Upper lobe of left lung (tissue), 6 donors: Measurements from ENCODE around the gene POLD1. TPM values are rescaled to one million over a fixed set of nuclear protein-coding genes. Genes with fewer than 3 reads are reported as not detected.

Experiments used
- ATAC-seq, 2 donors: fragments of 200-7000 bp; cut with Tn5 transposase; one replicate each; pipeline ENCODE4 v1.9.1; 2022; ENCODE audit warnings: mild to moderate bottlenecking in 2 of 2, moderate library complexity in 2 of 2; ENCODE audit not compliant: low FRiP score in 2 of 2
- DNase-seq, 2 donors: peaks; one replicate each; pipeline ENCODE4 v3.0.0-alpha.2; 2019 to 2020
- H3K27ac ChIP-seq, 4 donors: fragments of 200-600 bp; sonication (generic); one replicate each; pipeline ENCODE4 v1.5.1; 2016 to 2019
- H3K27me3 ChIP-seq, 4 donors: fragments of 200-600 bp; sonication (generic); one replicate each; pipeline ENCODE4 v1.5.1; 2017 to 2019
- H3K36me3 ChIP-seq, 4 donors: fragments of 200-600 bp; sonication (generic); one replicate each; pipeline ENCODE4 v1.5.1; 2016 to 2019
- H3K4me1 ChIP-seq, 4 donors: fragments of 200-600 bp; sonication (generic); one replicate each; pipeline ENCODE4 v1.5.1; 2018 to 2019
- H3K4me3 ChIP-seq, 4 donors: fragments of 200-600 bp; sonication (generic); one replicate each; pipeline ENCODE4 v1.5.1; 2017 to 2019; ENCODE audit warnings: mild to moderate bottlenecking in 2 of 4, moderate library complexity in 1 of 4
- H3K9me3 ChIP-seq, 4 donors: fragments of 200-600 bp; sonication (generic); one replicate each; pipeline ENCODE4 v1.5.1; 2018 to 2019
- EP300 ChIP-seq, 4 donors: sonication (generic); formaldehyde crosslinking; IDR thresholded peaks; one replicate each; pipeline ENCODE4 v1.5.1; 2017; ENCODE audit warnings: antibody characterized with exemption in 4 of 4, control low read depth in 2 of 4
- POLR2A ChIP-seq, 4 donors: fragments of 450-650 bp; IDR thresholded peaks; one replicate each; pipeline ENCODE4 v1.5.1; 2016 to 2017; ENCODE audit warnings: antibody characterized with exemption in 4 of 4, mild to moderate bottlenecking in 2 of 4
- POLR2AphosphoS5 ChIP-seq, 2 donors: sonication (generic); formaldehyde crosslinking; IDR thresholded peaks; one replicate each; pipeline ENCODE4 v1.5.1; 2017; ENCODE audit warnings: antibody characterized with exemption in 2 of 2
- WGBS, 2 donors: methylation state at CpG; one replicate each; pipeline ENCODE4 v1.1.5; 2017 to 2018; 5-methylcytosine and 5-hydroxymethylcytosine counted together
- total RNA-seq, 6 donors: library from RNA; depleted of rRNA in 4 of 6; stranded (reverse); fragments of >200 nt in 4 of 6; gene quantifications; one replicate each; pipeline versions ENCODE4 v1.1.0 to v1.2.1, GENCODE V29; 2016 to 2021
- TF ChIP-seq, protein P1 (sequence below), 6 experiments: fragments of 450-650 bp in 4 of 6; fragments of 200-600 bp in 2 of 6; sonication (generic) in 2 of 6; IDR thresholded peaks; one replicate each; pipeline ENCODE4 v1.5.1; 2016 to 2019; ENCODE audit warnings: antibody characterized with exemption in 6 of 6
- donor health status: DM: no; HTN: no; CAD: no; lungs with moderate emphysema.
- donor health status: DM: no; HTN: yes; CAD: no; lungs with severe emphysema.

POLD1 gene
- total RNA-seq, 6 donors from 2014 or later, result 20.5 to 66.0 (median 44.0) TPM

DNA sequence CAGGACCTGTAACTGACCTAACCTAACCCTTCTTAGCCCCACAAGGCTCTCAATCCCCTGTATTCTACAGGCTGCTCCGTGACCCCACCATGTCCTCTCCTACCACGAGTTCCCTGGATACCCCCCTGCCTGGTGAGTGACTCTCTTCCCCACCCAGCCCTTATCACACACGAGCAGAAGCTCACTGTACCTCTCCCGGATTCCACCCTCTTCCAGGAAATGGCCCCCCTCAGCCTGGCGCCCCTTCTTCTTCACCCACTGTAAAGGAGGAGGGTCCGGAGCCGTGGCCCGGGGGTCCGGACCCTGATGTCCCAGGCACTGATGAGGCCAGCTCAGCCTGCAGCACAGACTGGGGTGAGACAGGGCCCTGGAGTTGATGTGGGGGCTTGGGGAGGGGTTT is 6.6 kb upstream of the POLD1 start:
- Histone ChIP-seq H3K4me3 (peak overlapping the region in 1 of 4 donors; percentile 73), H3K36me3 (peaks cover 18 to 54% (median 52%) of the 10 kb centered on the region in 4 donors), H3K4me1 (peaks cover 9 to 35% (median 24%) of the 10 kb centered on the region in 4 donors), H3K27ac (peak overlapping the region in 2 of 4 donors; percentile 97 to 99), H3K27me3 (no peaks in the 10 kb centered on the region), H3K9me3 (no peaks in the 10 kb centered on the region)
- TF ChIP-seq EP300 (IDR thresholded peaks at IDR 0.05) (no peak), POLR2AphosphoS5 (IDR thresholded peaks at IDR 0.05) (no peak), POLR2A (IDR thresholded peaks at IDR 0.05) (no peak)
- TF ChIP-seq, protein P1, sequence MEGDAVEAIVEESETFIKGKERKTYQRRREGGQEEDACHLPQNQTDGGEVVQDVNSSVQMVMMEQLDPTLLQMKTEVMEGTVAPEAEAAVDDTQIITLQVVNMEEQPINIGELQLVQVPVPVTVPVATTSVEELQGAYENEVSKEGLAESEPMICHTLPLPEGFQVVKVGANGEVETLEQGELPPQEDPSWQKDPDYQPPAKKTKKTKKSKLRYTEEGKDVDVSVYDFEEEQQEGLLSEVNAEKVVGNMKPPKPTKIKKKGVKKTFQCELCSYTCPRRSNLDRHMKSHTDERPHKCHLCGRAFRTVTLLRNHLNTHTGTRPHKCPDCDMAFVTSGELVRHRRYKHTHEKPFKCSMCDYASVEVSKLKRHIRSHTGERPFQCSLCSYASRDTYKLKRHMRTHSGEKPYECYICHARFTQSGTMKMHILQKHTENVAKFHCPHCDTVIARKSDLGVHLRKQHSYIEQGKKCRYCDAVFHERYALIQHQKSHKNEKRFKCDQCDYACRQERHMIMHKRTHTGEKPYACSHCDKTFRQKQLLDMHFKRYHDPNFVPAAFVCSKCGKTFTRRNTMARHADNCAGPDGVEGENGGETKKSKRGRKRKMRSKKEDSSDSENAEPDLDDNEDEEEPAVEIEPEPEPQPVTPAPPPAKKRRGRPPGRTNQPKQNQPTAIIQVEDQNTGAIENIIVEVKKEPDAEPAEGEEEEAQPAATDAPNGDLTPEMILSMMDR (IDR thresholded peaks at IDR 0.05), result no peak
- WGBS, 2 donors, result 64 to 78% methylated on average over 8 to 9 of the region's 9 CpGs
- ATAC-seq, result no peak
- DNase-seq, result peak in 1 of 2 donors; percentile 49

DNA sequence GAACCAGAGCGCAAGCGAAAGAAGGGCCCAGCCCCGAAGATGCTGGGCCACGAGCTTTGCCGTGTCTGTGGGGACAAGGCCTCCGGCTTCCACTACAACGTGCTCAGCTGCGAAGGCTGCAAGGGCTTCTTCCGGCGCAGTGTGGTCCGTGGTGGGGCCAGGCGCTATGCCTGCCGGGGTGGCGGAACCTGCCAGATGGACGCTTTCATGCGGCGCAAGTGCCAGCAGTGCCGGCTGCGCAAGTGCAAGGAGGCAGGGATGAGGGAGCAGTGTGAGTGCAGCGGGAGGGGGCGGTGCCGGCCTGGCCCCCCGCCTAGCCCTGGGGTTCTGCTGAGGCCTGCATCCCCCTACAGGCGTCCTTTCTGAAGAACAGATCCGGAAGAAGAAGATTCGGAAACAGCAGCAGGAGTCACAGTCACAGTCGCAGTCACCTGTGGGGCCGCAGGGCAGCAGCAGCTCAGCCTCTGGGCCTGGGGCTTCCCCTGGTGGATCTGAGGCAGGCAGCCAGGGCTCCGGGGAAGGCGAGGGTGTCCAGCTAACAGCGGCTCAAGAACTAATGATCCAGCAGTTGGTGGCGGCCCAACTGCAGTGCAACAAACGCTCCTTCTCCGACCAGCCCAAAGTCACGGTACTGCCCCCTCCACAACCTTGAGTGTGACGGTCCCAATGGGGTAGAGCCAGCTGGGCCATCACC is 5.8 kb upstream of the POLD1 start:
- peaks cover 19 to 59% (median 53%) of the 10 kb centered on the region in 4 donors for H3K36me3 ChIP-seq
- H3K4me3 ChIP-seq, result no peak overlapping the region
- no peaks in the 10 kb centered on the region for H3K27me3 ChIP-seq
- WGBS, 2 donors, result 93 to 96% methylated on average over 25 to 36 of the region's 36 CpGs
- peaks cover 10 to 38% (median 28%) of the 10 kb centered on the region in 4 donors for H3K4me1 ChIP-seq
- H3K27ac ChIP-seq, result no peak overlapping the region
- DNase-seq, result peak in 1 of 2 donors; percentile 86
- no peak for ATAC-seq
- H3K9me3 ChIP-seq, result no peaks in the 10 kb centered on the region
- TF ChIP-seq, protein P1 (IDR thresholded peaks at IDR 0.05), result no peak
- TF ChIP-seq POLR2AphosphoS5 (IDR thresholded peaks at IDR 0.05), result no peak
- TF ChIP-seq EP300 (IDR thresholded peaks at IDR 0.05), result no peak
- TF ChIP-seq POLR2A (IDR thresholded peaks at IDR 0.05), result no peak

DNA sequence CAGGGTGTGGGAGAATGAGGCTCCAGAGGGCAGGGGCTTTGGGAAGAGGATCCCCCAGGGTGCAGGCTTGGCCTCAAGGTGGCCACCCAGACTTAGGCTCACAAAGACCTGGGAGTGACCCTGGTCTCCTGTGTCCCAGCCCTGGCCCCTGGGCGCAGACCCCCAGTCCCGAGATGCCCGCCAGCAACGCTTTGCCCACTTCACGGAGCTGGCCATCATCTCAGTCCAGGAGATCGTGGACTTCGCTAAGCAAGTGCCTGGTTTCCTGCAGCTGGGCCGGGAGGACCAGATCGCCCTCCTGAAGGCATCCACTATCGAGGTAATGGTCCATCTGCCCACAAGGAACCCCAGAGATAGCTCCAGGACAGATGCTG is 5.3 kb upstream of the POLD1 start:
- ATAC-seq (no peak), DNase-seq (peak in 1 of 2 donors; percentile 71)
- Histone ChIP-seq H3K27me3 (no peaks in the 10 kb centered on the region), H3K4me1 (peaks cover 14 to 44% (median 33%) of the 10 kb centered on the region in 4 donors), H3K27ac (no peak overlapping the region), H3K9me3 (no peaks in the 10 kb centered on the region), H3K36me3 (peaks cover 19 to 59% (median 53%) of the 10 kb centered on the region in 4 donors), H3K4me3 (no peak overlapping the region)
- 90 to 100% methylated on average over 7 to 8 of the region's 10 CpGs for WGBS, 2 donors
- TF ChIP-seq POLR2AphosphoS5 (IDR thresholded peaks at IDR 0.05), result no peak
- no peak for TF ChIP-seq POLR2A (IDR thresholded peaks at IDR 0.05)
- TF ChIP-seq EP300 (IDR thresholded peaks at IDR 0.05), result no peak
- TF ChIP-seq, protein P1 (IDR thresholded peaks at IDR 0.05), result no peak

DNA sequence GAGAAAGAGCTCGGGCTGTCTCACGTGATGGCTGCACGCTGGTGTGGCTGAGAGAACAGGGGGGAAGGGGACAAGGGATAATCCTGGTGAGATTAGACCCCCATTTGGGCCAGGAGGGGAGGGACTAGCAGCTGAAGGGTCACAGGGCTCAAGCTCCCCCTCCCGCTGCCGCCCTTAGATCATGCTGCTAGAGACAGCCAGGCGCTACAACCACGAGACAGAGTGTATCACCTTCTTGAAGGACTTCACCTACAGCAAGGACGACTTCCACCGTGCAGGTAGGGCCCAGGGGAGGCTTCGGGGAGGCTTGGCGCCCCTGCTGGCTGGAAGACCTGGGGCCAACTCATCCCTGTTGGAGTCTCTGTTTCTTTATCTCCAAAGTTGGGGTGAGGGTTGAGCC is 4.5 kb upstream of the POLD1 start:
- Histone ChIP-seq H3K27me3 (no peaks in the 10 kb centered on the region), H3K4me1 (peaks cover 15 to 47% (median 35%) of the 10 kb centered on the region in 4 donors), H3K9me3 (no peaks in the 10 kb centered on the region), H3K27ac (no peak overlapping the region), H3K4me3 (no peak overlapping the region), H3K36me3 (peaks cover 19 to 59% (median 53%) of the 10 kb centered on the region in 4 donors)
- ATAC-seq (no peak), DNase-seq (peak in 1 of 2 donors; percentile 54)
- 92 to 96% methylated on average over 6 to 11 of the region's 11 CpGs for WGBS, 2 donors
- TF ChIP-seq POLR2AphosphoS5 (IDR thresholded peaks at IDR 0.05) (no peak), POLR2A (IDR thresholded peaks at IDR 0.05) (no peak), EP300 (IDR thresholded peaks at IDR 0.05) (no peak)
- TF ChIP-seq, protein P1 (IDR thresholded peaks at IDR 0.05), result no peak
